ENCODE measurements around the gene FCGBP. TPM values are rescaled to one million over a fixed set of nuclear protein-coding genes. Genes with fewer than 3 reads are reported as not detected.

Gene FCGBP
- total RNA-seq, 5 donors from 2014 or later (not counting 1 experiment from before 2014, with no cell fraction given): 12.6 to 88.0 (median 43.3) TPM

GRCh38 chr19:39953915-39954314 lies 19.5 kb upstream of the FCGBP start:
- Histone ChIP-seq H3K36me3 (ENCODE audit: control insufficient read depth in 2 of 2, extremely low read depth in 1 of 2, insufficient read depth in 1 of 2, low read length in 1 of 2) (no peaks in the 10 kb centered on the region), H3K27ac (ENCODE audit: low read length) (peak overlapping the region; percentile 92), H3K9me3 (no peaks in the 10 kb centered on the region), H3K4me1 (ENCODE audit: control insufficient read depth in 1 of 2, extremely low read depth in 1 of 2, insufficient read depth in 2 of 2, low read length in 2 of 2) (peaks cover 60 to 64% of the 10 kb centered on the region in 2 experiments), H3K4me3 (ENCODE audit: control insufficient read depth in 1 of 2, extremely low read depth in 1 of 2, low read length in 1 of 2) (no peak overlapping the region), H3K27me3 (replicated peaks in 1 of 2; ENCODE audit: control insufficient read depth in 2 of 2, extremely low read depth in 1 of 2, insufficient read depth in 2 of 2, low read length in 1 of 2) (no peaks in the 10 kb centered on the region)
- ChIA-PET POLR2A (interaction anchor here (1.4 to 1.5 kb wide), 2 partner anchors 17 kb away, joined by 8 to 13 read pairs; partner anchors contain the start of gene PSMC4 (in 2 of the 2)), CTCF (interaction anchor here (0.9 to 2.3 kb wide), 4 partner anchors 10 to 16 kb away, joined by 3 to 19 read pairs (median 6); partner anchors contain the start of gene PSMC4 (in 1 of the 2))
- no peaks in the 10 kb centered on the region for H3K27me3 Mint-ChIP-seq
- no CpG with 5 or more reads among the region's 7 CpGs for WGBS (ENCODE audit: insufficient coverage)
- DNase-seq (peak in 1 of 35 experiments; percentile 42), ATAC-seq (replicated peaks in 1 of 4) (peak; percentile 15 to 40 (median 35))
- H3K4me3 Mint-ChIP-seq: peak overlapping the region; percentile 62 to 94 (median 79)
- H3K36me3 Mint-ChIP-seq: no peaks in the 10 kb centered on the region
- H3K9me3 Mint-ChIP-seq: peaks cover 0 to 3% (median 0%) of the 10 kb centered on the region in 3 donors
- H3K4me1 Mint-ChIP-seq: peaks cover 70 to 81% (median 78%) of the 10 kb centered on the region in 3 donors
- peak overlapping the region; percentile 99 for H3K27ac Mint-ChIP-seq

DNA sequence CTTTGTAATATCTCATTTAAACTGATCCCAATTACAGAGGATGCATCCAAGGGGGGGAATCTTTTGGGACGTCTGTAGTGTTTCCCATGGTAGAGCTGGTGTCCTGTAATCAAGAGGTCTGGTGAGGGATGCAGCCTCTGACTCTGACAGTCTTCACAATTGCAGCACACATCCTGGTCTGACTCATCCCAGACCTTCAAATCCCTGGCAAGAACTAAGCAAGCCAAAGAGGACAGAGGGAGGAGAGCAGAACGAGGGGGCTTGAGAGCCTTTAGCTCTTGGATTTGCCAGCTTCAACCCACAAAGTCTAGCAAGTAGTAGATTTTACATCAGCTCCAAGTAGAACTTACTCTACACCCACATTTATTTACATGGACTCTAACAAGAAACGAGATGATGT lies 17.3 kb upstream of the FCGBP start:
- peaks cover 79 to 91% (median 88%) of the 10 kb centered on the region in 3 donors for H3K4me1 Mint-ChIP-seq
- no peaks in the 10 kb centered on the region for H3K36me3 Mint-ChIP-seq
- ATAC-seq (replicated peaks in 1 of 4) (no peak), DNase-seq (no peak)
- Histone ChIP-seq H3K4me3 (ENCODE audit: control insufficient read depth in 1 of 2, extremely low read depth in 1 of 2, low read length in 1 of 2) (peak overlapping the region in 1 of 2 donors; percentile 62), H3K9me3 (no peaks in the 10 kb centered on the region), H3K4me1 (ENCODE audit: control insufficient read depth in 1 of 2, extremely low read depth in 1 of 2, insufficient read depth in 2 of 2, low read length in 2 of 2) (peaks cover 69 to 75% of the 10 kb centered on the region in 2 experiments), H3K27ac (ENCODE audit: low read length) (peak overlapping the region; percentile 92), H3K27me3 (replicated peaks in 1 of 2; ENCODE audit: control insufficient read depth in 2 of 2, extremely low read depth in 1 of 2, insufficient read depth in 2 of 2, low read length in 1 of 2) (no peaks in the 10 kb centered on the region), H3K36me3 (ENCODE audit: control insufficient read depth in 2 of 2, extremely low read depth in 1 of 2, insufficient read depth in 1 of 2, low read length in 1 of 2) (no peaks in the 10 kb centered on the region)
- H3K27ac Mint-ChIP-seq: peak overlapping the region; percentile 99
- ChIA-PET CTCF (interaction anchor here in 1 of 2 donors (1.1 kb wide), 1 partner anchor 10 kb away, joined by 4 read pairs; no protein-coding TSS in a partner anchor), POLR2A (interaction anchor here in 1 of 2 donors (1.0 kb wide), 1 partner anchor 19 kb away, joined by 3 read pairs; the partner anchor contains the start of gene PSMC4)
- H3K9me3 Mint-ChIP-seq: peaks cover 0 to 3% (median 0%) of the 10 kb centered on the region in 3 donors
- no CpG with 5 or more reads among the region's 3 CpGs for WGBS (ENCODE audit: insufficient coverage)
- no peaks in the 10 kb centered on the region for H3K27me3 Mint-ChIP-seq
- H3K4me3 Mint-ChIP-seq: peak overlapping the region; percentile 69 to 94 (median 79)

DNA sequence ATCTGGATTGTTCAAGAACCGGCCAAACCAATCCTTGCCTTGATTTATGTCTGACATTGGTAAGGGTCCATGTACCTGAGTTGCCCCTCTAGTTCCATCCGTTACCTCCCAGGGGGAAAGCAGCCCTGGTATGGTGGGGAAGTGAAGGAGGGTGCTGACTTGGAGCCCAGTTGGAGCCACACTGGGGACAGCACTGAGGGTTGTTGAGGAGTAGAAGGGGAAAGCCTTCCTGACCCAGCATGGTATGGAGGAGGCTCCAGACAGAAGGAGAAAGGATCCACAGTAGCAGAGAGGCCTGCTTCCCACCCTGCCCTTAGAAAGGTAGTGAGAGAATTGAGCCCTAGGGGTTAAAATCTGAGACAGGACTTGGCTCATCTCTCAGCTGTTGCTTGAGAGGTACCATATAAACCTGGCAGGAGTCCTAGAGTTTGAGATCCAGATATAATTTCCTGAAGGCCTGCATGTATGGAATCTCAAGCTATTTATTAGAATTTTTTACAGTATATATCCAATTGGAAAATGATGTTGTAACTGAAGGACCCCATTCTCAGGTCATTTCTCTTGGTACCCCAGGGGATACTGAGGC lies 16.7 kb upstream of the FCGBP start:
- DNase-seq (no peak), ATAC-seq (replicated peaks in 1 of 4) (no peak)
- ChIA-PET POLR2A (interaction anchor here in 1 of 2 donors (1.0 kb wide), 1 partner anchor 19 kb away, joined by 3 read pairs; the partner anchor contains the start of gene PSMC4), CTCF (interaction anchor here in 1 of 2 donors (1.1 kb wide), 1 partner anchor 9 kb away, joined by 4 read pairs; no protein-coding TSS in a partner anchor)
- peak overlapping the region; percentile 99 for H3K27ac Mint-ChIP-seq
- Histone ChIP-seq H3K27me3 (replicated peaks in 1 of 2; ENCODE audit: control insufficient read depth in 2 of 2, extremely low read depth in 1 of 2, insufficient read depth in 2 of 2, low read length in 1 of 2) (no peaks in the 10 kb centered on the region), H3K4me1 (ENCODE audit: control insufficient read depth in 1 of 2, extremely low read depth in 1 of 2, insufficient read depth in 2 of 2, low read length in 2 of 2) (peaks cover 67 to 81% of the 10 kb centered on the region in 2 experiments), H3K9me3 (no peaks in the 10 kb centered on the region), H3K4me3 (ENCODE audit: control insufficient read depth in 1 of 2, extremely low read depth in 1 of 2, low read length in 1 of 2) (peak overlapping the region in 1 of 2 donors; percentile 57), H3K36me3 (ENCODE audit: control insufficient read depth in 2 of 2, extremely low read depth in 1 of 2, insufficient read depth in 1 of 2, low read length in 1 of 2) (no peaks in the 10 kb centered on the region), H3K27ac (ENCODE audit: low read length) (peak overlapping the region; percentile 92)
- H3K4me1 Mint-ChIP-seq: peaks cover 83 to 96% (median 87%) of the 10 kb centered on the region in 3 donors
- H3K36me3 Mint-ChIP-seq: no peaks in the 10 kb centered on the region
- WGBS (ENCODE audit: insufficient coverage): 100% methylated on average over 1 of the region's 2 CpGs
- peaks cover 0 to 3% (median 0%) of the 10 kb centered on the region in 3 donors for H3K9me3 Mint-ChIP-seq
- H3K27me3 Mint-ChIP-seq: no peaks in the 10 kb centered on the region
- peak overlapping the region in 2 of 3 donors; percentile 79 to 94 for H3K4me3 Mint-ChIP-seq

GRCh38 chr19:39949026-39949747 lies 14.8 kb upstream of the FCGBP start:
- no peak for ATAC-seq (replicated peaks in 1 of 4)
- Histone ChIP-seq H3K4me1 (ENCODE audit: control insufficient read depth in 1 of 2, extremely low read depth in 1 of 2, insufficient read depth in 2 of 2, low read length in 2 of 2) (peaks cover 65 to 98% of the 10 kb centered on the region in 2 experiments), H3K27me3 (replicated peaks in 1 of 2; ENCODE audit: control insufficient read depth in 2 of 2, extremely low read depth in 1 of 2, insufficient read depth in 2 of 2, low read length in 1 of 2) (no peaks in the 10 kb centered on the region), H3K9me3 (no peaks in the 10 kb centered on the region), H3K4me3 (ENCODE audit: control insufficient read depth in 1 of 2, extremely low read depth in 1 of 2, low read length in 1 of 2) (peak overlapping the region in 1 of 2 donors; percentile 2), H3K27ac (ENCODE audit: low read length) (peak overlapping the region; percentile 9), H3K36me3 (ENCODE audit: control insufficient read depth in 2 of 2, extremely low read depth in 1 of 2, insufficient read depth in 1 of 2, low read length in 1 of 2) (no peaks in the 10 kb centered on the region)
- H3K36me3 Mint-ChIP-seq: no peaks in the 10 kb centered on the region
- H3K27me3 Mint-ChIP-seq: no peaks in the 10 kb centered on the region
- H3K9me3 Mint-ChIP-seq: peaks cover 0 to 3% (median 0%) of the 10 kb centered on the region in 3 donors
- H3K4me3 Mint-ChIP-seq: peak overlapping the region in 2 of 3 donors; percentile 79 to 94
- DNase-seq: no peak
- ChIA-PET POLR2A (no interaction called here), CTCF (interaction anchor here in 1 of 2 donors (0.7 kb wide), 1 partner anchor 22 kb away, joined by 3 read pairs; the partner anchor contains the start of gene PSMC4)
- peaks cover 85 to 93% (median 89%) of the 10 kb centered on the region in 3 donors for H3K4me1 Mint-ChIP-seq
- peak overlapping the region; percentile 71 to 99 for H3K27ac Mint-ChIP-seq
- 100% methylated on average over 1 of the region's 2 CpGs for WGBS (ENCODE audit: insufficient coverage)

GRCh38 chr19:39946532-39946931 lies 12.1 kb upstream of the FCGBP start:
- Mint-ChIP-seq H3K4me1 (peaks cover 83 to 89% (median 86%) of the 10 kb centered on the region in 3 donors), H3K36me3 (no peaks in the 10 kb centered on the region), H3K27me3 (no peaks in the 10 kb centered on the region), H3K9me3 (no peaks in the 10 kb centered on the region), H3K27ac (peak overlapping the region; percentile 72 to 94), H3K4me3 (peak overlapping the region in 1 of 3 donors; percentile 41)
- H3K36me3 ChIP-seq (ENCODE audit: control insufficient read depth in 2 of 2, extremely low read depth in 1 of 2, insufficient read depth in 1 of 2, low read length in 1 of 2): no peaks in the 10 kb centered on the region
- DNase-seq: no peak
- ATAC-seq (replicated peaks in 1 of 4): no peak
- H3K4me3 ChIP-seq (ENCODE audit: control insufficient read depth in 1 of 2, extremely low read depth in 1 of 2, low read length in 1 of 2): no peak overlapping the region
- no peaks in the 10 kb centered on the region for H3K9me3 ChIP-seq
- ChIA-PET CTCF (no interaction called here), POLR2A (no interaction called here)
- no peak overlapping the region for H3K27ac ChIP-seq (ENCODE audit: low read length)
- peaks cover 65 to 95% of the 10 kb centered on the region in 2 experiments for H3K4me1 ChIP-seq (ENCODE audit: control insufficient read depth in 1 of 2, extremely low read depth in 1 of 2, insufficient read depth in 2 of 2, low read length in 2 of 2)
- no peaks in the 10 kb centered on the region for H3K27me3 ChIP-seq (replicated peaks in 1 of 2; ENCODE audit: control insufficient read depth in 2 of 2, extremely low read depth in 1 of 2, insufficient read depth in 2 of 2, low read length in 1 of 2)
- WGBS (ENCODE audit: insufficient coverage): 100% methylated on average over 1 of the region's 4 CpGs

DNA sequence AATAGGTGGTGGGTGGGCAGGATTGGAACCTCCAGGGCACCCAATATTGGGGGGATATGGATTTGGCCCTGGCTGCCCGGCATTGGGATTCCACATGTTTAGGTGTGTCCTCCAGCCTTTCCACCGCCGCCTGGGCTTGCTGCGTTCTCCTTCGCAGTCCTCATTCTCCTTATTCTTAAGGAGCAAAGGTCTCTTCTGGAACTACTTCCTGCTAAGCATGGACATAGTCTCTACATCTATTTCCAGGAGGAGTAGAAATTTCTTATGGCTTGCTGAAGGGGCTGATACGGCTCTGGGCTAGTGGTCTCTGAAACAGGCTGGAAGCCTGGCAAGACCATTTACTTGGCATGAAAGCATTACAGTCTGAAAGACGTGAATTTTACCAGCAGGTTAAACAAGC lies 9.2 kb upstream of the FCGBP start:
- Histone ChIP-seq H3K4me1 (ENCODE audit: control insufficient read depth in 1 of 2, extremely low read depth in 1 of 2, insufficient read depth in 2 of 2, low read length in 2 of 2) (peaks cover 45 to 80% of the 10 kb centered on the region in 2 experiments), H3K9me3 (no peaks in the 10 kb centered on the region), H3K27ac (ENCODE audit: low read length) (peak overlapping the region; percentile 94), H3K27me3 (replicated peaks in 1 of 2; ENCODE audit: control insufficient read depth in 2 of 2, extremely low read depth in 1 of 2, insufficient read depth in 2 of 2, low read length in 1 of 2) (no peaks in the 10 kb centered on the region), H3K36me3 (ENCODE audit: control insufficient read depth in 2 of 2, extremely low read depth in 1 of 2, insufficient read depth in 1 of 2, low read length in 1 of 2) (no peaks in the 10 kb centered on the region), H3K4me3 (ENCODE audit: control insufficient read depth in 1 of 2, extremely low read depth in 1 of 2, low read length in 1 of 2) (no peak overlapping the region)
- Mint-ChIP-seq H3K27me3 (no peaks in the 10 kb centered on the region), H3K27ac (peak overlapping the region; percentile 61 to 84), H3K4me3 (peak overlapping the region in 1 of 3 donors; percentile 69), H3K4me1 (peaks cover 78 to 81% (median 80%) of the 10 kb centered on the region in 3 donors), H3K36me3 (peaks cover 3% of the 10 kb centered on the region), H3K9me3 (peaks cover 4 to 12% (median 9%) of the 10 kb centered on the region in 3 donors)
- ChIA-PET CTCF (interaction anchor here in 1 of 2 donors (0.8 to 1.8 kb wide), 2 partner anchors 10 to 26 kb away, joined by 3 to 13 read pairs; partner anchors contain the start of gene PSMC4), POLR2A (no interaction called here)
- no peak for ATAC-seq (replicated peaks in 1 of 4)
- 100% methylated on average over 4 of the region's 7 CpGs for WGBS (ENCODE audit: insufficient coverage)
- DNase-seq: no peak

Measured in T-cell (primary cell).